WTC11 (cell line): ENCODE results near the gene PLTP. TPM values are rescaled to one million over a fixed set of nuclear protein-coding genes. Genes with fewer than 3 reads are reported as not detected.

Experiments
- ATAC-seq: fragments of 200-7000 bp; cut with Tn5 transposase; 2 replicates; pipeline ENCODE4 v1.10.0; 2021; ENCODE audit warnings: mild to moderate bottlenecking, moderate library complexity
- CTCF ChIA-PET: fragments of 300-600 bp; sonication (Branson Sonifier 250); formaldehyde crosslinking; loops from one replicate; lab custom pipeline; 2021; ENCODE audit warnings: antibody characterized with exemption; lab: Charles Lee
- POLR2A ChIA-PET: fragments of 350-600 bp; sonication (Branson Sonifier 250); formaldehyde crosslinking; loops from one replicate; lab custom pipeline; 2021; ENCODE audit warnings: antibody characterized with exemption; lab: Charles Lee
- DNase-seq: peaks from one replicate; pipeline ENCODE4 v3.0.0; 2021; ENCODE audit warnings: low spot score
- H3K27ac Mint-ChIP-seq: 2 replicates; pipeline ENCODE4 v1.8.0; 2021; ENCODE audit warnings: mixed read lengths
- H3K27me3 Mint-ChIP-seq: 2 replicates; pipeline ENCODE4 v1.8.0; 2021; ENCODE audit warnings: low read depth, mild to moderate bottlenecking, moderate library complexity, mixed read lengths
- H3K36me3 Mint-ChIP-seq: 2 replicates; pipeline ENCODE4 v1.8.0; 2021; ENCODE audit warnings: mixed read lengths
- H3K4me1 Mint-ChIP-seq: 2 replicates; pipeline ENCODE4 v1.8.0; 2022; ENCODE audit warnings: mixed read lengths
- H3K4me3 Mint-ChIP-seq: 2 replicates; pipeline ENCODE4 v1.8.0; 2021; ENCODE audit warnings: mild to moderate bottlenecking, moderate library complexity, mixed read lengths
- H3K9me3 Mint-ChIP-seq: 2 replicates; pipeline ENCODE4 v1.8.0; 2021; ENCODE audit warnings: mixed read lengths
- ATF1 ChIP-seq: sonication (generic); formaldehyde crosslinking; IDR thresholded peaks from 2 replicates; pipeline ENCODE4 v1.8.1; 2023; ENCODE audit warnings: mild to moderate bottlenecking, moderate library complexity, missing genetic modification reagents
- CREB1 ChIP-seq: sonication (generic); formaldehyde crosslinking; IDR thresholded peaks from 2 replicates; pipeline ENCODE4 v1.8.0; 2023; ENCODE audit warnings: mild to moderate bottlenecking, missing genetic modification reagents
- EMX1 ChIP-seq: fragments of 250-450 bp; sonication (Bioruptor Pico); IDR thresholded peaks from 2 replicates; pipeline ENCODE4 v1.8.0; 2021; ENCODE audit warnings: mild to moderate bottlenecking
- ETV6 ChIP-seq: sonication (generic); formaldehyde crosslinking; IDR thresholded peaks from 2 replicates; pipeline ENCODE4 v1.8.1; 2022; ENCODE audit warnings: mild to moderate bottlenecking, missing genetic modification reagents
- GTF2I ChIP-seq: fragments of 250-450 bp; sonication (Bioruptor Pico); conservative IDR thresholded peaks from 2 replicates; pipeline ENCODE4 v1.4.0; 2021; ENCODE audit warnings: mild to moderate bottlenecking
- IRF2 ChIP-seq: sonication (generic); formaldehyde crosslinking; IDR thresholded peaks from 2 replicates; pipeline ENCODE4 v1.8.0; 2022; ENCODE audit warnings: low read depth, missing genetic modification reagents, borderline replicate concordance
- MXD4 ChIP-seq: fragments of 250-450 bp; sonication (Bioruptor Pico); IDR thresholded peaks from 2 replicates; pipeline ENCODE4 v1.8.0; 2021; ENCODE audit warnings: mild to moderate bottlenecking, moderate library complexity, borderline replicate concordance
- NFE2L1 ChIP-seq: sonication (generic); formaldehyde crosslinking; IDR thresholded peaks from 2 replicates; pipeline ENCODE4 v1.8.1; 2023; ENCODE audit warnings: missing genetic modification reagents
- NR3C1 ChIP-seq: sonication (generic); formaldehyde crosslinking; conservative IDR thresholded peaks from 2 replicates; pipeline ENCODE4 v1.8.1; 2023; ENCODE audit warnings: low read depth, mild to moderate bottlenecking, missing genetic modification reagents
- SMAD4 ChIP-seq: sonication (generic); formaldehyde crosslinking; IDR thresholded peaks from 2 replicates; pipeline ENCODE4 v1.8.0; 2022; ENCODE audit warnings: mild to moderate bottlenecking, missing genetic modification reagents
- TCF7 ChIP-seq: sonication (generic); formaldehyde crosslinking; IDR thresholded peaks from 2 replicates; pipeline ENCODE4 v1.8.0; 2022; ENCODE audit warnings: mild to moderate bottlenecking, low read depth, missing genetic modification reagents, moderate library complexity
- USF1 ChIP-seq: sonication (generic); formaldehyde crosslinking; IDR thresholded peaks from 2 replicates; pipeline ENCODE4 v1.8.0; 2022; ENCODE audit warnings: mild to moderate bottlenecking, missing genetic modification reagents
- ZBTB21 ChIP-seq: sonication (generic); formaldehyde crosslinking; IDR thresholded peaks from 2 replicates; pipeline ENCODE4 v1.8.1; 2023; ENCODE audit warnings: mild to moderate bottlenecking, missing genetic modification reagents, borderline replicate concordance
- ZNF317 ChIP-seq: sonication (generic); formaldehyde crosslinking; IDR thresholded peaks from 2 replicates; pipeline ENCODE4 v1.8.1; 2023; ENCODE audit warnings: low read depth, mild to moderate bottlenecking, moderate library complexity, missing genetic modification reagents, borderline replicate concordance
- ZNF416 ChIP-seq: fragments of 250-450 bp; sonication (Bioruptor Pico); IDR thresholded peaks from 2 replicates; pipeline ENCODE4 v1.9.0; 2021; ENCODE audit warnings: mild to moderate bottlenecking, inconsistent platforms
- total RNA-seq: library from RNA; stranded (reverse); gene quantifications from 3 replicates; pipeline ENCODE4 v1.2.3, GENCODE V29; 2021
- TF ChIP-seq, protein P1 (sequence below): fragments of 200-600 bp; IDR thresholded peaks from 2 replicates; pipeline ENCODE4 v1.8.0; 2022; ENCODE audit warnings: antibody characterized with exemption
- TF ChIP-seq, protein P2 (sequence below): sonication (generic); formaldehyde crosslinking; IDR thresholded peaks from 2 replicates; pipeline ENCODE4 v1.8.0; 2022; ENCODE audit warnings: missing genetic modification reagents
- TF ChIP-seq, protein P3 (sequence below): fragments of 250-450 bp; sonication (Bioruptor Pico); IDR thresholded peaks from 2 replicates; pipeline ENCODE4 v1.9.0; 2021; ENCODE audit warnings: moderate library complexity, mild to moderate bottlenecking, inconsistent platforms, borderline replicate concordance

The PLTP gene
- total RNA-seq, 1 experiment from 2014 or later: 109 TPM

GRCh38 chr20:45860560-45861220 is 51.3 kb downstream of the PLTP start (continued):
- TF ChIP-seq, protein P1, sequence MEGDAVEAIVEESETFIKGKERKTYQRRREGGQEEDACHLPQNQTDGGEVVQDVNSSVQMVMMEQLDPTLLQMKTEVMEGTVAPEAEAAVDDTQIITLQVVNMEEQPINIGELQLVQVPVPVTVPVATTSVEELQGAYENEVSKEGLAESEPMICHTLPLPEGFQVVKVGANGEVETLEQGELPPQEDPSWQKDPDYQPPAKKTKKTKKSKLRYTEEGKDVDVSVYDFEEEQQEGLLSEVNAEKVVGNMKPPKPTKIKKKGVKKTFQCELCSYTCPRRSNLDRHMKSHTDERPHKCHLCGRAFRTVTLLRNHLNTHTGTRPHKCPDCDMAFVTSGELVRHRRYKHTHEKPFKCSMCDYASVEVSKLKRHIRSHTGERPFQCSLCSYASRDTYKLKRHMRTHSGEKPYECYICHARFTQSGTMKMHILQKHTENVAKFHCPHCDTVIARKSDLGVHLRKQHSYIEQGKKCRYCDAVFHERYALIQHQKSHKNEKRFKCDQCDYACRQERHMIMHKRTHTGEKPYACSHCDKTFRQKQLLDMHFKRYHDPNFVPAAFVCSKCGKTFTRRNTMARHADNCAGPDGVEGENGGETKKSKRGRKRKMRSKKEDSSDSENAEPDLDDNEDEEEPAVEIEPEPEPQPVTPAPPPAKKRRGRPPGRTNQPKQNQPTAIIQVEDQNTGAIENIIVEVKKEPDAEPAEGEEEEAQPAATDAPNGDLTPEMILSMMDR: no peak

GRCh38 chr20:45859916-45860315 is 52.0 kb downstream of the PLTP start:
- H3K27me3 Mint-ChIP-seq: no peaks in the 10 kb centered on the region
- TF ChIP-seq NFE2L1: no peak
- no peak for TF ChIP-seq ATF1 (CRISPR knock-in tag)
- TF ChIP-seq SMAD4 (CRISPR knock-in tag): no peak
- no peak for TF ChIP-seq ZNF317
- TF ChIP-seq GTF2I (CRISPR knock-in tag): no peak
- TF ChIP-seq ZBTB21 (CRISPR knock-in tag): no peak
- TF ChIP-seq EMX1: no peak
- no peak for TF ChIP-seq ZNF416 (CRISPR knock-in tag)
- TF ChIP-seq TCF7 (CRISPR knock-in tag): no peak
- TF ChIP-seq, protein P2, sequence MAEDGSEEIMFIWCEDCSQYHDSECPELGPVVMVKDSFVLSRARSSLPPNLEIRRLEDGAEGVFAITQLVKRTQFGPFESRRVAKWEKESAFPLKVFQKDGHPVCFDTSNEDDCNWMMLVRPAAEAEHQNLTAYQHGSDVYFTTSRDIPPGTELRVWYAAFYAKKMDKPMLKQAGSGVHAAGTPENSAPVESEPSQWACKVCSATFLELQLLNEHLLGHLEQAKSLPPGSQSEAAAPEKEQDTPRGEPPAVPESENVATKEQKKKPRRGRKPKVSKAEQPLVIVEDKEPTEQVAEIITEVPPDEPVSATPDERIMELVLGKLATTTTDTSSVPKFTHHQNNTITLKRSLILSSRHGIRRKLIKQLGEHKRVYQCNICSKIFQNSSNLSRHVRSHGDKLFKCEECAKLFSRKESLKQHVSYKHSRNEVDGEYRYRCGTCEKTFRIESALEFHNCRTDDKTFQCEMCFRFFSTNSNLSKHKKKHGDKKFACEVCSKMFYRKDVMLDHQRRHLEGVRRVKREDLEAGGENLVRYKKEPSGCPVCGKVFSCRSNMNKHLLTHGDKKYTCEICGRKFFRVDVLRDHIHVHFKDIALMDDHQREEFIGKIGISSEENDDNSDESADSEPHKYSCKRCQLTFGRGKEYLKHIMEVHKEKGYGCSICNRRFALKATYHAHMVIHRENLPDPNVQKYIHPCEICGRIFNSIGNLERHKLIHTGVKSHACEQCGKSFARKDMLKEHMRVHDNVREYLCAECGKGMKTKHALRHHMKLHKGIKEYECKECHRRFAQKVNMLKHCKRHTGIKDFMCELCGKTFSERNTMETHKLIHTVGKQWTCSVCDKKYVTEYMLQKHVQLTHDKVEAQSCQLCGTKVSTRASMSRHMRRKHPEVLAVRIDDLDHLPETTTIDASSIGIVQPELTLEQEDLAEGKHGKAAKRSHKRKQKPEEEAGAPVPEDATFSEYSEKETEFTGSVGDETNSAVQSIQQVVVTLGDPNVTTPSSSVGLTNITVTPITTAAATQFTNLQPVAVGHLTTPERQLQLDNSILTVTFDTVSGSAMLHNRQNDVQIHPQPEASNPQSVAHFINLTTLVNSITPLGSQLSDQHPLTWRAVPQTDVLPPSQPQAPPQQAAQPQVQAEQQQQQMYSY: no peak
- TF ChIP-seq, protein P3, sequence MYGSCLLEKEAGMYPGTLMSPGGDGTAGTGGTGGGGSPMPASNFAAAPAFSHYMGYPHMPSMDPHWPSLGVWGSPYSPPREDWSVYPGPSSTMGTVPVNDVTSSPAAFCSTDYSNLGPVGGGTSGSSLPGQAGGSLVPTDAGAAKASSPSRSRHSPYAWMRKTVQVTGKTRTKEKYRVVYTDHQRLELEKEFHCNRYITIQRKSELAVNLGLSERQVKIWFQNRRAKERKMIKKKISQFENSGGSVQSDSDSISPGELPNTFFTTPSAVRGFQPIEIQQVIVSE: no peak
- TF ChIP-seq CREB1: no peak
- TF ChIP-seq MXD4 (CRISPR knock-in tag): no peak
- no peak for TF ChIP-seq USF1 (CRISPR knock-in tag)
- TF ChIP-seq, all 79 proteins: peak for 0
- DNase-seq (no peak), ATAC-seq (no peak)
- POLR2A ChIA-PET: interaction anchor here (0.7 kb wide), 1 partner anchor 21 kb away, joined by 8 read pairs; no protein-coding TSS in a partner anchor
- no peak overlapping the region; the same call in 1 of the 2 replicates for H3K27ac Mint-ChIP-seq
- peaks cover 36% of the 10 kb centered on the region for H3K4me1 Mint-ChIP-seq
- CTCF ChIA-PET: interaction anchor here (0.7 kb wide), 2 partner anchors 47 to 88 kb away, joined by 4 read pairs; no protein-coding TSS in a partner anchor
- H3K36me3 Mint-ChIP-seq: no peaks in the 10 kb centered on the region
- no peak overlapping the region for H3K4me3 Mint-ChIP-seq
- H3K9me3 Mint-ChIP-seq: no peaks in the 10 kb centered on the region

- TF ChIP-seq IRF2 (CRISPR knock-in tag) (no peak), NR3C1 (no peak), ETV6 (CRISPR knock-in tag) (no peak)
- TF ChIP-seq, protein P1: no peak
- TF ChIP-seq, all 79 proteins: peak for 0
- no peaks in the 10 kb centered on the region for H3K27me3 Mint-ChIP-seq
- peak; percentile 38 for ATAC-seq
- peak overlapping the region; percentile 95 for H3K27ac Mint-ChIP-seq
- H3K4me1 Mint-ChIP-seq: peaks cover 56% of the 10 kb centered on the region
- ChIA-PET POLR2A (interaction anchor here (1.0 kb wide), 1 partner anchor 24 kb away, joined by 4 read pairs; no protein-coding TSS in a partner anchor), CTCF (interaction anchor here (0.6 to 2.5 kb wide), 7 partner anchors 13 to 154 kb away, joined by 3 to 12 read pairs (median 4); partner anchors contain the start of gene PCIF1)
- 0 out of 2 replicates have a peak, but pooled peaks cover 4% of the 10 kb centered on the region for H3K36me3 Mint-ChIP-seq
- peak overlapping the region; percentile 92 for H3K4me3 Mint-ChIP-seq
- peak; percentile 55 for DNase-seq
- no peaks in the 10 kb centered on the region for H3K9me3 Mint-ChIP-seq
Measured at GRCh38 chr20:45857882-45858216, 54.1 kb downstream of the PLTP start.
